ENCODE results near the gene PDXP. TPM values are rescaled to one million over a fixed set of nuclear protein-coding genes. Genes with fewer than 3 reads are reported as not detected.

The PDXP gene
- total and polyA plus RNA-seq, 4 donors, result 23.4 to 42.2 (median 28.5) TPM

- DNase-seq (ENCODE audit: low spot score), result no peak
- TF ChIP-seq YY1 (IDR thresholded peaks at IDR 0.05), result no peak
- TF ChIP-seq TAF1 (conservative IDR thresholded peaks at IDR 0.05), result no peak
- TF ChIP-seq, protein P1, sequence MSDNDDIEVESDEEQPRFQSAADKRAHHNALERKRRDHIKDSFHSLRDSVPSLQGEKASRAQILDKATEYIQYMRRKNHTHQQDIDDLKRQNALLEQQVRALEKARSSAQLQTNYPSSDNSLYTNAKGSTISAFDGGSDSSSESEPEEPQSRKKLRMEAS (IDR thresholded peaks at IDR 0.05), result no peak
- TF ChIP-seq RAD21 (IDR thresholded peaks at IDR 0.05), result no peak
- no peak for TF ChIP-seq EGR1 (IDR thresholded peaks at IDR 0.05; ENCODE audit: low read depth in 2 of 2)
- no peak for TF ChIP-seq ATF3 (IDR thresholded peaks at IDR 0.05)
- no peak for TF ChIP-seq GABPA (IDR thresholded peaks at IDR 0.05 in 1 of 2, conservative IDR thresholded peaks at IDR 0.05 in 1 of 2)
- no peak for TF ChIP-seq FOXA1 (IDR thresholded peaks at IDR 0.05)
- TF ChIP-seq JUND (IDR thresholded peaks at IDR 0.05), result no peak
- no peak for TF ChIP-seq SP1 (IDR thresholded peaks at IDR 0.05)
- TF ChIP-seq RXRA (IDR thresholded peaks at IDR 0.05), result no peak
- no peak for TF ChIP-seq ZBTB33 (IDR thresholded peaks at IDR 0.05)
- TF ChIP-seq, protein P2, sequence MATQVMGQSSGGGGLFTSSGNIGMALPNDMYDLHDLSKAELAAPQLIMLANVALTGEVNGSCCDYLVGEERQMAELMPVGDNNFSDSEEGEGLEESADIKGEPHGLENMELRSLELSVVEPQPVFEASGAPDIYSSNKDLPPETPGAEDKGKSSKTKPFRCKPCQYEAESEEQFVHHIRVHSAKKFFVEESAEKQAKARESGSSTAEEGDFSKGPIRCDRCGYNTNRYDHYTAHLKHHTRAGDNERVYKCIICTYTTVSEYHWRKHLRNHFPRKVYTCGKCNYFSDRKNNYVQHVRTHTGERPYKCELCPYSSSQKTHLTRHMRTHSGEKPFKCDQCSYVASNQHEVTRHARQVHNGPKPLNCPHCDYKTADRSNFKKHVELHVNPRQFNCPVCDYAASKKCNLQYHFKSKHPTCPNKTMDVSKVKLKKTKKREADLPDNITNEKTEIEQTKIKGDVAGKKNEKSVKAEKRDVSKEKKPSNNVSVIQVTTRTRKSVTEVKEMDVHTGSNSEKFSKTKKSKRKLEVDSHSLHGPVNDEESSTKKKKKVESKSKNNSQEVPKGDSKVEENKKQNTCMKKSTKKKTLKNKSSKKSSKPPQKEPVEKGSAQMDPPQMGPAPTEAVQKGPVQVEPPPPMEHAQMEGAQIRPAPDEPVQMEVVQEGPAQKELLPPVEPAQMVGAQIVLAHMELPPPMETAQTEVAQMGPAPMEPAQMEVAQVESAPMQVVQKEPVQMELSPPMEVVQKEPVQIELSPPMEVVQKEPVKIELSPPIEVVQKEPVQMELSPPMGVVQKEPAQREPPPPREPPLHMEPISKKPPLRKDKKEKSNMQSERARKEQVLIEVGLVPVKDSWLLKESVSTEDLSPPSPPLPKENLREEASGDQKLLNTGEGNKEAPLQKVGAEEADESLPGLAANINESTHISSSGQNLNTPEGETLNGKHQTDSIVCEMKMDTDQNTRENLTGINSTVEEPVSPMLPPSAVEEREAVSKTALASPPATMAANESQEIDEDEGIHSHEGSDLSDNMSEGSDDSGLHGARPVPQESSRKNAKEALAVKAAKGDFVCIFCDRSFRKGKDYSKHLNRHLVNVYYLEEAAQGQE (IDR thresholded peaks at IDR 0.05), result no peak
- TF ChIP-seq CTCF (IDR thresholded peaks at IDR 0.05; ENCODE audit: low read depth, low read length, missing input control), result no peak
- TF ChIP-seq FOXA2 (IDR thresholded peaks at IDR 0.05), result no peak
- TF ChIP-seq NR2F2 (IDR thresholded peaks at IDR 0.05), result no peak
- TF ChIP-seq HNF4G (IDR thresholded peaks at IDR 0.05), result no peak
- H3K4me3 ChIP-seq (ENCODE audit: low read depth in 1 of 3, low read length in 3 of 3), result no peak overlapping the region
- peaks cover 0 to 3% (median 0%) of the 10 kb centered on the region in 4 donors for H3K36me3 ChIP-seq (ENCODE audit: control insufficient read depth in 4 of 4, insufficient read depth in 3 of 4, low read depth in 1 of 4, low read length in 3 of 4)
- peaks cover 0 to 6% (median under 1%) of the 10 kb centered on the region in 4 donors for H3K4me1 ChIP-seq (ENCODE audit: control insufficient read depth in 4 of 4, insufficient read depth in 4 of 4, low read length in 3 of 4)
- no peaks in the 10 kb centered on the region for H3K27me3 ChIP-seq (ENCODE audit: control insufficient read depth in 4 of 4, insufficient read depth in 4 of 4, low read length in 3 of 4)
- H3K27ac ChIP-seq (ENCODE audit: low read depth in 1 of 2, low read length in 2 of 2), result no peak overlapping the region
- no peak overlapping the region for H3K9ac ChIP-seq (ENCODE audit: low read depth in 1 of 2, low read length in 2 of 2)
- 92% methylated on average over 7 of the region's 7 CpGs for WGBS
- no peaks in the 10 kb centered on the region for H3K9me3 ChIP-seq (ENCODE audit: control insufficient read depth in 4 of 4, low read length in 3 of 4)
These were observed 45.4 kb downstream of the PDXP start for GRCh38 chr22:37703906-37704305.

All from liver (tissue), 9 donors.